Neural cell (in vitro differentiated cells): ENCODE data around the gene MLST8. TPM values are rescaled to one million over a fixed set of nuclear protein-coding genes. Genes with fewer than 3 reads are reported as not detected.

ENCODE experiments used
- H2AFZ ChIP-seq: fragments of 200-600, 300-800 bp; sonication (generic), shearing (Covaris generic); 2 replicates; pipeline ENCODE4 v1.6.0; 2014; ENCODE audit warnings: low read depth, mild to moderate bottlenecking, antibody characterized with exemption, low read length, moderate library complexity
- H3F3A ChIP-seq: fragments of 200-600 bp; shearing (Covaris generic); 2 replicates; pipeline ENCODE4 v1.6.1; 2016; ENCODE audit warnings: mild to moderate bottlenecking, moderate library complexity, mixed read lengths, antibody characterized with exemption, low read length; ENCODE audit not compliant: insufficient read depth, poor library complexity, severe bottlenecking
- H3K27ac ChIP-seq: fragments of 200-600, 300-800 bp; sonication (generic), shearing (Covaris generic); 2 replicates; pipeline ENCODE4 v1.5.1; 2014; ENCODE audit warnings: mild to moderate bottlenecking, low read length, moderate library complexity
- H3K27me3 ChIP-seq: fragments of 300-800, 200-600 bp; sonication (generic), shearing (Covaris generic); 2 replicates; pipeline ENCODE4 v1.6.0; 2014; ENCODE audit warnings: mild to moderate bottlenecking, low read depth, low read length, moderate library complexity; ENCODE audit not compliant: insufficient read depth
- H3K36me3 ChIP-seq: fragments of 300-800, 200-600 bp; sonication (generic), shearing (Covaris generic); 2 replicates; pipeline ENCODE4 v1.5.1; 2014; ENCODE audit warnings: mild to moderate bottlenecking, antibody characterized with exemption, low read length, moderate library complexity; ENCODE audit not compliant: insufficient read depth
- H3K4me2 ChIP-seq: fragments of 300-800, 200-600 bp; sonication (generic), shearing (Covaris generic); 2 replicates; pipeline ENCODE4 v1.6.0; 2014; ENCODE audit warnings: mild to moderate bottlenecking, low read length
- H3K4me3 ChIP-seq: fragments of 300-800, 200-600 bp; sonication (generic), shearing (Covaris generic); 2 replicates; pipeline ENCODE4 v1.5.1; 2014; ENCODE audit warnings: mild to moderate bottlenecking, low read length, moderate library complexity
- H3K79me2 ChIP-seq: fragments of 200-600 bp; shearing (Covaris generic); replicated peaks from 2 replicates; pipeline ENCODE4 v1.6.0; 2014; ENCODE audit warnings: mild to moderate bottlenecking, low read length, moderate library complexity; ENCODE audit not compliant: insufficient read depth
- H3K9ac ChIP-seq: fragments of 300-800, 200-600 bp; sonication (generic), shearing (Covaris generic); 2 replicates; pipeline ENCODE4 v1.6.1; 2016; ENCODE audit warnings: mild to moderate bottlenecking, low read length, mixed read lengths
- H3K9me2 ChIP-seq: fragments of 200-600 bp; shearing (Covaris generic); 2 replicates; pipeline ENCODE4 v1.6.1; 2016; ENCODE audit warnings: mild to moderate bottlenecking, low read length, mixed read lengths; ENCODE audit not compliant: insufficient read depth
- H3K9me3 ChIP-seq: fragments of 200-600, 300-800 bp; sonication (generic), shearing (Covaris generic); 2 replicates; pipeline ENCODE4 v1.6.1; 2016; ENCODE audit warnings: mild to moderate bottlenecking, mixed run types, low read length, moderate library complexity, mixed read lengths
- H4K20me1 ChIP-seq: fragments of 200-600 bp; shearing (Covaris generic); 2 replicates; pipeline ENCODE4 v1.6.1; 2016; ENCODE audit warnings: mild to moderate bottlenecking, mixed run types; ENCODE audit not compliant: insufficient read depth
- CTCF ChIP-seq: fragments of 450-650 bp; IDR thresholded peaks from 2 replicates; pipeline ENCODE4 v1.5.1; 2014; ENCODE audit warnings: antibody characterized with exemption, mild to moderate bottlenecking, moderate library complexity; ENCODE audit not compliant: poor library complexity, severe bottlenecking
- EP300 ChIP-seq: fragments of 450-650 bp; conservative IDR thresholded peaks from 2 replicates; pipeline ENCODE4 v1.6.1; 2014; ENCODE audit warnings: antibody characterized with exemption, mild to moderate bottlenecking, moderate library complexity; ENCODE audit not compliant: poor library complexity, severe bottlenecking
- EZH2 ChIP-seq: fragments of 200-600, 300-800 bp; shearing (Covaris generic), sonication (generic); IDR thresholded peaks from 2 replicates; pipeline ENCODE4 v1.6.1; 2014; ENCODE audit warnings: antibody characterized with exemption, low read length, borderline replicate concordance, mild to moderate bottlenecking; ENCODE audit not compliant: insufficient read depth, poor library complexity, severe bottlenecking
- MXI1 ChIP-seq: fragments of 450-650 bp; conservative IDR thresholded peaks from 2 replicates; pipeline ENCODE4 v1.6.1; 2014; ENCODE audit warnings: antibody characterized with exemption, mild to moderate bottlenecking; ENCODE audit not compliant: poor library complexity, severe bottlenecking
- POLR2AphosphoS5 ChIP-seq: IDR thresholded peaks from 2 replicates; pipeline ENCODE4 v1.6.1; 2012
- RAD21 ChIP-seq: fragments of 450-650 bp; conservative IDR thresholded peaks from 2 replicates; pipeline ENCODE4 v1.6.1; 2014; ENCODE audit warnings: antibody characterized with exemption, mild to moderate bottlenecking, moderate library complexity
- SMC3 ChIP-seq: fragments of 450-650 bp; conservative IDR thresholded peaks from 2 replicates; pipeline ENCODE4 v1.6.1; 2014; ENCODE audit warnings: antibody characterized with exemption, mild to moderate bottlenecking, moderate library complexity; ENCODE audit not compliant: poor library complexity
- TAF1 ChIP-seq: IDR thresholded peaks from 2 replicates; pipeline ENCODE4 v1.6.1; 2012; ENCODE audit warnings: low read depth
- polyA plus RNA-seq: library from polyadenylated mRNA; depleted of rRNA; stranded (reverse); fragments of >200 nt; gene quantifications from 2 replicates; pipeline ENCODE4 v1.2.3, GENCODE V29; 2014
- TF ChIP-seq, protein P1 (sequence below): IDR thresholded peaks from 2 replicates; pipeline ENCODE4 v1.6.1; 2012; ENCODE audit warnings: borderline replicate concordance

The MLST8 gene
- polyA plus RNA-seq, 1 donor from 2014 or later: 13.5 TPM

DNA sequence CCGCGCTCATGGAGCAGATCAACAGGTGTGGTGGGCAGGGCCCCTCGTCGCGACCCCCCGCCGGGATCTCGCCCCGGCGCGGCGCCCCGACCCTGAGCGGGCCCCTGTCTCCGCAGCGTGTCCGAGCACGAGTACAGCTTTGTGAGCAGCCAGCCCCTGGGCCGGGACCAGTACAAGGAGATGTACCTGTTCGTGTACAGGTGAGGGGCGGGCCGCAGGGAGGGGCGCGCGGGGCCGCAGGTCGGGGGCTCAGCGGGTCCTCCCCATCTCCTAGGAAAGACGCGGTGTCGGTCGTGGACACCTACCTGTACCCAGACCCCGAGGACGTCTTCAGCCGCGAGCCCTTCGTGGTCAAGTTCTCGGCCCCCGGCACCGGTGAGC is 31.8 kb downstream of the MLST8 start:
- no peak overlapping the region for H2AFZ ChIP-seq
- no peaks in the 10 kb centered on the region for H3K9me2 ChIP-seq
- H3K4me3 ChIP-seq: peak overlapping the region; percentile 25
- no peaks in the 10 kb centered on the region for H3K9me3 ChIP-seq
- no peak overlapping the region for H3K4me2 ChIP-seq
- peaks cover 15% of the 10 kb centered on the region for H3K27me3 ChIP-seq
- TF ChIP-seq POLR2AphosphoS5 (no peak), EZH2 (no peak), MXI1 (no peak), EP300 (no peak), CTCF (no peak), SMC3 (no peak), RAD21 (no peak), TAF1 (no peak)
- TF ChIP-seq, protein P1, sequence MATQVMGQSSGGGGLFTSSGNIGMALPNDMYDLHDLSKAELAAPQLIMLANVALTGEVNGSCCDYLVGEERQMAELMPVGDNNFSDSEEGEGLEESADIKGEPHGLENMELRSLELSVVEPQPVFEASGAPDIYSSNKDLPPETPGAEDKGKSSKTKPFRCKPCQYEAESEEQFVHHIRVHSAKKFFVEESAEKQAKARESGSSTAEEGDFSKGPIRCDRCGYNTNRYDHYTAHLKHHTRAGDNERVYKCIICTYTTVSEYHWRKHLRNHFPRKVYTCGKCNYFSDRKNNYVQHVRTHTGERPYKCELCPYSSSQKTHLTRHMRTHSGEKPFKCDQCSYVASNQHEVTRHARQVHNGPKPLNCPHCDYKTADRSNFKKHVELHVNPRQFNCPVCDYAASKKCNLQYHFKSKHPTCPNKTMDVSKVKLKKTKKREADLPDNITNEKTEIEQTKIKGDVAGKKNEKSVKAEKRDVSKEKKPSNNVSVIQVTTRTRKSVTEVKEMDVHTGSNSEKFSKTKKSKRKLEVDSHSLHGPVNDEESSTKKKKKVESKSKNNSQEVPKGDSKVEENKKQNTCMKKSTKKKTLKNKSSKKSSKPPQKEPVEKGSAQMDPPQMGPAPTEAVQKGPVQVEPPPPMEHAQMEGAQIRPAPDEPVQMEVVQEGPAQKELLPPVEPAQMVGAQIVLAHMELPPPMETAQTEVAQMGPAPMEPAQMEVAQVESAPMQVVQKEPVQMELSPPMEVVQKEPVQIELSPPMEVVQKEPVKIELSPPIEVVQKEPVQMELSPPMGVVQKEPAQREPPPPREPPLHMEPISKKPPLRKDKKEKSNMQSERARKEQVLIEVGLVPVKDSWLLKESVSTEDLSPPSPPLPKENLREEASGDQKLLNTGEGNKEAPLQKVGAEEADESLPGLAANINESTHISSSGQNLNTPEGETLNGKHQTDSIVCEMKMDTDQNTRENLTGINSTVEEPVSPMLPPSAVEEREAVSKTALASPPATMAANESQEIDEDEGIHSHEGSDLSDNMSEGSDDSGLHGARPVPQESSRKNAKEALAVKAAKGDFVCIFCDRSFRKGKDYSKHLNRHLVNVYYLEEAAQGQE: no peak
- no peak overlapping the region for H3K9ac ChIP-seq
- no peak overlapping the region for H3K27ac ChIP-seq
- no peaks in the 10 kb centered on the region for H3K79me2 ChIP-seq
- H4K20me1 ChIP-seq: no peaks in the 10 kb centered on the region
- H3K36me3 ChIP-seq: no peaks in the 10 kb centered on the region
- no peaks in the 10 kb centered on the region for H3F3A ChIP-seq

GRCh38 chr16:2237493-2238149 is 32.4 kb downstream of the MLST8 start:
- TF ChIP-seq RAD21: no peak
- no peak for TF ChIP-seq CTCF
- TF ChIP-seq TAF1: no peak
- TF ChIP-seq EP300: no peak
- TF ChIP-seq EZH2: no peak
- no peak for TF ChIP-seq POLR2AphosphoS5
- TF ChIP-seq MXI1: no peak
- TF ChIP-seq, protein P1: no peak
- TF ChIP-seq SMC3: no peak
- Histone ChIP-seq H3K9ac (no peak overlapping the region), H3K4me2 (no peak overlapping the region), H3K36me3 (no peaks in the 10 kb centered on the region), H3K9me2 (no peaks in the 10 kb centered on the region), H3K79me2 (no peaks in the 10 kb centered on the region), H4K20me1 (no peaks in the 10 kb centered on the region), H2AFZ (no peak overlapping the region), H3K27me3 (peaks cover 15% of the 10 kb centered on the region), H3K27ac (no peak overlapping the region), H3F3A (no peaks in the 10 kb centered on the region), H3K4me3 (no peak overlapping the region), H3K9me3 (no peaks in the 10 kb centered on the region)
